ENCODE data around the gene SYNGR3.
"Not testable (repeated sequence)": the region's sequence is repeated elsewhere in the genome, so short reads cannot be mapped to it uniquely, and the experiment has no call there.

- not testable (repeated sequence) for TF ChIP-seq EZH2 (IDR thresholded peaks at IDR 0.05; ENCODE audit: insufficient read depth, low read length); CTCF (IDR thresholded peaks at IDR 0.05; ENCODE audit: insufficient read depth, low read depth, low read length)
These were observed 27.3 kb upstream of the SYNGR3 start for GRCh38 chr16:1962161-1963153.
